Activated naive CD8-positive, alpha-beta T cell treated with anti-CD3 and anti-CD28 coated beads, Interleukin-2, amount 10 ng/mL, durations not matched to agents 7 days and 5 days (primary cell): ENCODE measurements around the gene PDE4D. TPM values are rescaled to one million over a fixed set of nuclear protein-coding genes. Genes with fewer than 3 reads are reported as not detected.

Experiments used
- ATAC-seq: fragments of 150-1000 bp; cut with Tn5 transposase; one replicate; pipeline ENCODE4 v1.10.0; 2021; ENCODE audit warnings: low read depth, moderate library complexity
- POLR2A ChIA-PET: fragments of 350-600 bp; sonication (Branson Sonifier 250); formaldehyde crosslinking; loops from one replicate; lab custom pipeline; 2021; ENCODE audit warnings: antibody characterized with exemption; lab: Charles Lee
- DNase-seq: peaks from one replicate; pipeline ENCODE4 v3.0.0; 2021
- H3K27ac Mint-ChIP-seq: one replicate; pipeline ENCODE4 v1.8.0; 2022; ENCODE audit warnings: mild to moderate bottlenecking, mixed read lengths
- H3K27me3 Mint-ChIP-seq: one replicate; pipeline ENCODE4 v1.8.0; 2022; ENCODE audit warnings: mild to moderate bottlenecking, moderate library complexity, mixed read lengths
- H3K36me3 Mint-ChIP-seq: one replicate; pipeline ENCODE4 v1.8.0; 2021; ENCODE audit warnings: mild to moderate bottlenecking, mixed read lengths
- H3K4me1 Mint-ChIP-seq: one replicate; pipeline ENCODE4 v1.8.0; 2021; ENCODE audit warnings: mixed read lengths
- H3K4me3 Mint-ChIP-seq: one replicate; pipeline ENCODE4 v1.8.0; 2022; ENCODE audit warnings: mild to moderate bottlenecking, moderate library complexity, mixed read lengths
- H3K9me3 Mint-ChIP-seq: one replicate; pipeline ENCODE4 v1.8.0; 2021; ENCODE audit warnings: mixed read lengths
- total RNA-seq, 2 experiments: library from RNA; stranded (reverse); gene quantifications; one replicate each; pipeline ENCODE4 v1.2.3, GENCODE V29; 2021

PDE4D gene
- total RNA-seq, result 10 to 100 TPM; 65.1 to 67.1 TPM

GRCh38 chr5:59893429-59894227 lies at the start of gene PDE4D:
Gene PDE4D, minus strand, starts transcription at chr5:59893726.
- no peak within 1 kb of the TSS for H3K27ac Mint-ChIP-seq
- DNase-seq (peak; percentile 32), ATAC-seq (no peak)
- no peaks in the 10 kb centered on the region for H3K36me3 Mint-ChIP-seq
- H3K4me1 Mint-ChIP-seq, result no peaks in the 10 kb centered on the region
- H3K9me3 Mint-ChIP-seq, result no peaks in the 10 kb centered on the region
- no peak within 1 kb of the TSS for H3K4me3 Mint-ChIP-seq
- POLR2A ChIA-PET, result no interaction called here
- peaks cover 42% of the 10 kb centered on the region for H3K27me3 Mint-ChIP-seq

- ATAC-seq (no peak), DNase-seq (no peak)
- Mint-ChIP-seq H3K9me3 (no peaks in the 10 kb centered on the region), H3K4me3 (no peak overlapping the region), H3K27ac (no peak overlapping the region), H3K4me1 (no peaks in the 10 kb centered on the region), H3K27me3 (no peaks in the 10 kb centered on the region), H3K36me3 (no peaks in the 10 kb centered on the region)
- POLR2A ChIA-PET, result no interaction called here
Observed at GRCh38 chr5:59937633-59938032, 44.1 kb upstream of the PDE4D start.

DNA sequence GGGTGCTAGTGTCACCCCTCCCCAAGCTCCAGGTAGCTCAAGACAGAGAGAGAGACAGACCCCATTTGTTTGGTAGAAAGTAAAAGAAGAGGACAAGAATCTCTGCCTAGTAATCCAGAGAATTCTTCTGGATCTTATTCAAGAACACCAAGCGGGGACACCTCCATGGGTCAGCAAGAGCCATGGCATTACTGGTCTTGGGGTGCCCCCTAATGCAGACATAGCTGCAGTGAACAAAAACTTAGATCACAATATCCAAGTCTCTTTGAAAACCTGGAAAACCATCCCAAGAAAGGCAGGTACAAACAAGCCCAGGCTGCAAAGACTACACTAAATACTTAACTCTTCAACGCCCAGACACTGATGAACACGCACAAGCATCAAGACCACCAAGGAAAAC lies 29.9 kb upstream of the PDE4D start:
- H3K9me3 Mint-ChIP-seq, result no peaks in the 10 kb centered on the region
- no peaks in the 10 kb centered on the region for H3K27me3 Mint-ChIP-seq
- no peaks in the 10 kb centered on the region for H3K36me3 Mint-ChIP-seq
- no peak overlapping the region for H3K27ac Mint-ChIP-seq
- POLR2A ChIA-PET, result no interaction called here
- no peak overlapping the region for H3K4me3 Mint-ChIP-seq
- ATAC-seq (no peak), DNase-seq (no peak)
- no peaks in the 10 kb centered on the region for H3K4me1 Mint-ChIP-seq

GRCh38 chr5:59922220-59922619 lies 28.7 kb upstream of the PDE4D start:
- ATAC-seq (no peak), DNase-seq (no peak)
- POLR2A ChIA-PET, result no interaction called here
- H3K36me3 Mint-ChIP-seq, result no peaks in the 10 kb centered on the region
- H3K4me3 Mint-ChIP-seq, result no peak overlapping the region
- no peaks in the 10 kb centered on the region for H3K9me3 Mint-ChIP-seq
- H3K27me3 Mint-ChIP-seq, result no peaks in the 10 kb centered on the region
- H3K4me1 Mint-ChIP-seq, result no peaks in the 10 kb centered on the region
- no peak overlapping the region for H3K27ac Mint-ChIP-seq

DNA sequence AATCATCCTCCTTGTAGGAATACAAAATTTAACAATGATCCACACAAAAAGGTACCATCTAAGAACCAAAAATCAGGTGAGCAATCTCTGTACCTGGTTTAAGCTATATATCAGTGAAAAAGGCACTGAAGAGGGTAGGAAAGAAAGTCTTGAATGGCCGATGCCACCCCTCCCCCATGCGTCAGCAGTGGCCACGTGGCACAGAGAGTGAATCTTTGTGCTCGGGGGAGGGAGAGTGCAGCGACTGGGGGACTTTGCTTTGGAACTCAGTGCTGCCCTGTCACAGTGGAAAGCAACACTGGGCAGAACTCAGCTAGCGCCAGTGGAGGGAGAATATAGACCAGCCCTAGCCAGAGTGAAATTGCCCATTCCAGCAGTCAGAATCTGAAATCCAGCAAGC lies 28.3 kb upstream of the PDE4D start:
- Mint-ChIP-seq H3K4me1 (no peaks in the 10 kb centered on the region), H3K27ac (no peak overlapping the region), H3K9me3 (no peaks in the 10 kb centered on the region), H3K27me3 (no peaks in the 10 kb centered on the region), H3K4me3 (no peak overlapping the region), H3K36me3 (no peaks in the 10 kb centered on the region)
- ATAC-seq (no peak), DNase-seq (no peak)
- POLR2A ChIA-PET, result no interaction called here

DNA sequence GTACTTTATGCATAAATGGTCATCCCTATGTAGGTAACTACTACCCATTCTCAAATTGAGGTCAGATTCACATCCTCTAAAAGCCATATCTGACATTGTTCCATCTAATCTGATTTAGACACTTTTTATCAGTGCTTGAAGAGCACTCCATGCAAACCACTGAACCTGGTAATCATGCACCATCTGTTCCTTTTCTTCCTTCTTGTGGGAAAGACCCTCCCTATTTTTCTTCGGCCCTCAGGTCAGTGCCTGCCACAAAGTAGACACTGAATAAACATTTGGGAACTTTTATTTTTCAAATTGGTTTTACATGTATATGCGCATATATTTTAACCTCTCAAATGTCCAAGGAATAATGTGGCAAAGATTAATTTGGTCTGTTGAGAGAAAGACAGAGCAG lies 26.0 kb upstream of the PDE4D start:
- POLR2A ChIA-PET, result no interaction called here
- no peaks in the 10 kb centered on the region for H3K27me3 Mint-ChIP-seq
- no peak overlapping the region for H3K27ac Mint-ChIP-seq
- H3K36me3 Mint-ChIP-seq, result no peaks in the 10 kb centered on the region
- no peak for ATAC-seq
- H3K4me1 Mint-ChIP-seq, result no peaks in the 10 kb centered on the region
- H3K4me3 Mint-ChIP-seq, result no peak overlapping the region
- no peak for DNase-seq
- H3K9me3 Mint-ChIP-seq, result no peaks in the 10 kb centered on the region

GRCh38 chr5:59917121-59917520 lies 23.6 kb upstream of the PDE4D start:
- ATAC-seq (no peak), DNase-seq (no peak)
- no peaks in the 10 kb centered on the region for H3K36me3 Mint-ChIP-seq
- H3K27ac Mint-ChIP-seq, result no peak overlapping the region
- no peaks in the 10 kb centered on the region for H3K9me3 Mint-ChIP-seq
- no peak overlapping the region for H3K4me3 Mint-ChIP-seq
- H3K27me3 Mint-ChIP-seq, result no peaks in the 10 kb centered on the region
- H3K4me1 Mint-ChIP-seq, result no peaks in the 10 kb centered on the region
- POLR2A ChIA-PET, result no interaction called here

DNA sequence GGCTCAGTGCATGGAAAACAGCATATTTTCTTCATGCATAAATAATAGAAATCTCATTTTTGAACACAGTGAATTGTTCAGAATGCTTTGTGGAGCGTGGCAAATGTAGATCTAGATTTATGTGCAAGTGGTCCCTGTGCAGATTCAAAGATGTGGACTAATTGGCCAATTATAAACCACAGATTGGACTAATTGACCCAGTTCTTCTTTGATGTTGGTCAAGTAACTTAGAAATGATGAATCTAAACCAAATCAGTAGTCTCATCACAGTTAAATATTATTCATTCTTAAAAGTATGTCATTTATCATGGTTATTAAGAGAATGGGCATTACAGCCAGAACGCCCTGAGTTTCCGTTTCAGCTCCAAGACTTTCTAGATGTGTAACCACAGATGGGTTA lies 11.7 kb upstream of the PDE4D start:
- POLR2A ChIA-PET, result no interaction called here
- no peaks in the 10 kb centered on the region for H3K4me1 Mint-ChIP-seq
- no peak overlapping the region for H3K27ac Mint-ChIP-seq
- no peak overlapping the region for H3K4me3 Mint-ChIP-seq
- no peaks in the 10 kb centered on the region for H3K36me3 Mint-ChIP-seq
- H3K9me3 Mint-ChIP-seq, result no peaks in the 10 kb centered on the region
- no peak for ATAC-seq
- no peaks in the 10 kb centered on the region for H3K27me3 Mint-ChIP-seq
- DNase-seq, result no peak

GRCh38 chr5:59897075-59897474 lies 3.5 kb upstream of the PDE4D start:
- POLR2A ChIA-PET, result no interaction called here
- Mint-ChIP-seq H3K9me3 (no peaks in the 10 kb centered on the region), H3K36me3 (no peaks in the 10 kb centered on the region), H3K4me3 (no peak overlapping the region), H3K27ac (no peak overlapping the region), H3K27me3 (peaks cover 33% of the 10 kb centered on the region), H3K4me1 (no peaks in the 10 kb centered on the region)
- ATAC-seq (no peak), DNase-seq (no peak)

DNA sequence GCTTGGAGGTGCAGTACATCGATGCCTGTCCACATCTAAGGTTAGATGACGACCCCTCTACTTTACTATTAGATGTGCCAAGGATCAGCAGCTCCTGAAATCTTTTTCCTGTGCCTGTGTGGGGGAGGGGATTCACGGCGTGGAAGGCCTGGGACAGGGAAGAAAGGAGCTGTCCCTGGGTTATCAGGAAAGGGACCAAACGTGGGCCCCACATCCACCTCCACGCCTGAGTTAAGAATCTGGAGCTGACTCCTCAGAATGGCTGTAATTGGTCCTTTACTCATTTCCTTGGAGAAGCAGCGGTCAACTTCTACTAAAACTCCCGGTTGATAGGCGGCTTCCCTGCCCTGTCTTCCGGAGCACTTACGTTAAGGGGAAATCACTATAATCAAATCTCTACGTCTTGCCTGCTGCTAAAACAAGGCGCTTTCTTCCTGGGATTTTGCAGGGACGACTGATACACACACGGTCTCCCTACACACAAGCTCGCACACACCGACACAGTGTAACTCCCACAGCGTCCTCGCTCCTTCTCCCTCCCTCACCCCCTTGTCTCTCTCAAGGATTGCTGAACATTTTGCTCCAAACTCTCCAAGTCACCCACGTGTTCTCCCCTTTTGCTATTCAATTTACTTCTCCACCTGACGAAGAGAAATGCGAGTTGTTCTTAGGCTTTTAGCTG lies 1.4 kb downstream of the PDE4D start:
- DNase-seq, result no peak
- ATAC-seq, result no peak
- Mint-ChIP-seq H3K27ac (no peak overlapping the region), H3K4me3 (no peak overlapping the region), H3K9me3 (no peaks in the 10 kb centered on the region), H3K27me3 (peaks cover 42% of the 10 kb centered on the region), H3K36me3 (no peaks in the 10 kb centered on the region), H3K4me1 (peaks cover 3% of the 10 kb centered on the region)
- POLR2A ChIA-PET, result no interaction called here

DNA sequence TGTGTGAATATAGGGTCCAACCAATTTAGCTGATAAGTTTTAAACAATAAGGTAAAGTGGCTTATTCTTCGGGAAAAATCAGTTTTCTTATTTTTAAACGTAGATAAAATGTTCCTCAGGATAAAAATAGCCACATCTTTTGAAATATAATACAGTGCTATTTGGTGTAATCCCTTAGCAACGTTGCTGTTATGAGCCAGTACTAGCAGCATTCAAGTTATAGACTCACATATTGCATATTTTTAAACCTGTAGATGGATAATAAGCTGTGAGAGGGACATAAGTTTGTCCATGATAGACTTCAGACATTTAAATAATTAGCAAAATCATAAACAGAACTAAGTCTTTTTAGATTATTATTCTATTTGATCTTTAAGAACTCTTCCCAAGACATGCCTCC lies 6.3 kb downstream of the PDE4D start:
- ATAC-seq (no peak), DNase-seq (no peak)
- Mint-ChIP-seq H3K27ac (no peak overlapping the region), H3K27me3 (peaks cover 13% of the 10 kb centered on the region), H3K4me3 (no peak overlapping the region), H3K9me3 (no peaks in the 10 kb centered on the region), H3K36me3 (no peaks in the 10 kb centered on the region), H3K4me1 (peaks cover 3% of the 10 kb centered on the region)
- POLR2A ChIA-PET, result no interaction called here

- H3K4me3 Mint-ChIP-seq, result no peak overlapping the region
Observed at GRCh38 chr5:59874675-59875074, 18.9 kb downstream of the PDE4D start.

DNA sequence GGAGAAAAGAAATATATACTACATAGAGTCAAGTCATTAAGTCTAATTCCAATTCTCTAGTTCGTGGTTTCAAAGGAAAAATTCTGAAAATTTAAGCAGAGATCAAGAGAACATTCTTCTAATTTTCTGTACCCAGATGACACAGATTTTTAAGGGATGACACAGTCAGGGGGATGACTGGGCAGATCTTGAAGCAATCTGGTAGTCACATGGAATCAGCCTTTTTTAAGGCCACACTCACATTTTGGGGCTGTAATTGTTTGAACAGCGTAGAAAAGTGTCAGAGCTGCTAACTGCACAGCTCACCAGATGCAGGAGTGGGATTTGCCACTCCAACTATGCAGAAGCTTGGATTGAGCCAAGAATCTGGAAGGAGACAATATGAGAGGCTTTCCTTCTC lies 20.4 kb downstream of the PDE4D start:
- Mint-ChIP-seq H3K36me3 (no peaks in the 10 kb centered on the region), H3K27ac (no peak overlapping the region), H3K9me3 (no peaks in the 10 kb centered on the region), H3K4me1 (no peaks in the 10 kb centered on the region), H3K4me3 (no peak overlapping the region), H3K27me3 (no peaks in the 10 kb centered on the region)
- DNase-seq (no peak), ATAC-seq (no peak)
- POLR2A ChIA-PET, result no interaction called here

More at GRCh38 chr5:59874675-59875074, 18.9 kb downstream of the PDE4D start:
- no peak overlapping the region for H3K27ac Mint-ChIP-seq
- no peaks in the 10 kb centered on the region for H3K36me3 Mint-ChIP-seq
- POLR2A ChIA-PET, result no interaction called here
- H3K27me3 Mint-ChIP-seq, result no peaks in the 10 kb centered on the region
- H3K9me3 Mint-ChIP-seq, result no peaks in the 10 kb centered on the region
- H3K4me1 Mint-ChIP-seq, result no peaks in the 10 kb centered on the region
- no peak for DNase-seq
- ATAC-seq, result no peak

DNA sequence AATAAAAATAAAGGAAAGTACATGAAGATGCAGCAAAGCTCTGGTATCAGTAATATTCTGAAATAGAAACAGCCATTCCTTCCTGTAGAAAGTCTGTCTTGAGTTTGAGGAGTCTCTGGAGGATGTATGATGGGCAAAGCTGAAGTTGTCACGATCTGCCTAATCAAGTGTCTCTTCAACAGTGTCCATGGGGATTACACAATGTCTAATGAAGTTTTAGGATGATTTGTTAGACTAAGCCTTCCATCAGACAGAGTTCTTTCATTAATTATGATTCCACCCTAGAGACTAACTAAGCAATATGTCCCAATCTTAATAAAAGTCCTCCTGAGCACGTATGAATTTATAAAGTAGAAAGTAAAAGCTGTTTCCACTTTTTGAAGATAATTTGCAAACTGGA lies 26.9 kb downstream of the PDE4D start:
- no peak for DNase-seq
- Mint-ChIP-seq H3K4me1 (no peaks in the 10 kb centered on the region), H3K36me3 (no peaks in the 10 kb centered on the region), H3K4me3 (no peak overlapping the region), H3K27me3 (peaks cover 2% of the 10 kb centered on the region), H3K27ac (no peak overlapping the region), H3K9me3 (no peaks in the 10 kb centered on the region)
- ATAC-seq, result no peak
- POLR2A ChIA-PET, result no interaction called here
